Measurements from ENCODE around the gene YPEL5.

YPEL5 gene

DNA sequence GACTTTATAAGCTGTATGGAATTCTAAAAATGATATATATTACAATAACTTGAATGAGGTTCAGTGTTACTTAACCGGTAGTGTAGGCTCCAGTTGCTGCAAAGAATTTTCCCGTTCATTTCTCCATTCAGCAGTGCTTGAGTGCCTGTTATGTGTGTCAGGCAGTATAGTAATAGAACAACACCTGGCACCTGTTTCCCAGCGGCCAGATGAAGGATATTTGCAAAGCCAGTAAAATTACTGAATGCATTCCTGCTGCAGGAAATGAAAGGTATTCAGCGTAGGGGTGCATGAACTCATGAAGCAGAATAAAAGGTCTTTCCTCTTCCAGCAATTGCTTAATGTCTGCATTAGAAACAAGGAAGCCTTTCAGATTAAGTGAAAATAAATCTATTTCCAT, 18.8 kb downstream of the YPEL5 start:
- no peak for DNase-seq (ENCODE audit: low spot score)

DNA sequence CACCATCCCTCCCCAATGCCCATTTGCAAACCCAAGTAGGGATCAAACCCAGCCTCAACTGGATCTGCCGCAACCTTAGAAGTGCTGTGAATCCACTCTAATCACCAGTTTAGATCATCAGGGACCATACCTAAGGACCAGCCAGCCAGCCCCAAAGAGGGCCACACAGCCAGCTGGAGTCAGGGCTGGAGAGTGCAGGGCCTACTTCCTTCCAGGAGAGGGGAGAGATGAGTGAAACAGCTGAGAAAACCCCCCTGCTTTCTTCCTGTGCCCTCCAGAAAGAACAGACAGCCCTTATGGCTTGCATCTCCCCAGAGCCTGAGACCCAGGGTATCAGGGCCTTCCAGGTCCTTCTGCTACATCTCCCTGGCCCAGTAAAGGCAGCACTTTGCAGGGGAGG, 25.8 kb downstream of the YPEL5 start:
- DNase-seq (ENCODE audit: low spot score) = no peak

DNA sequence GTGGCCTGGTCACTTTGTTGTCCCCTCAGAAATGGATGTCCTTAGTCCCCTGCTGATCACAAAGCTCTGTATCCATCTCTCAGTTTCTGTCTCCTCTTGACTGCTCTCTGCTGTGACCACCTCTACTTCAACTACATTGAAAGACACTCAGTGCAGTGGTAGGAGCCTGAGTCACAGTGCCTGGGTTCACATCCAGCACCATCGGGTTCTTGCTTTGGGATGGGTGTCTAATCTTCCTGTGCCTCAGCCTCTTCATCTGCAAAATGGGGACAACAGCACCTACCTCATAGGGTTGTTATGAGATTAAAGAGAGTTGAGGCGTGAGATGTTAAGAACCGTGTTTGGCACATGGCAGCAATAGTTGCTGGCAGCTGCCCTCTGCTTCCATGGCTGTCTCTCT, 30.6 kb downstream of the YPEL5 start:
- DNase-seq (ENCODE audit: low spot score) = no peak

DNA sequence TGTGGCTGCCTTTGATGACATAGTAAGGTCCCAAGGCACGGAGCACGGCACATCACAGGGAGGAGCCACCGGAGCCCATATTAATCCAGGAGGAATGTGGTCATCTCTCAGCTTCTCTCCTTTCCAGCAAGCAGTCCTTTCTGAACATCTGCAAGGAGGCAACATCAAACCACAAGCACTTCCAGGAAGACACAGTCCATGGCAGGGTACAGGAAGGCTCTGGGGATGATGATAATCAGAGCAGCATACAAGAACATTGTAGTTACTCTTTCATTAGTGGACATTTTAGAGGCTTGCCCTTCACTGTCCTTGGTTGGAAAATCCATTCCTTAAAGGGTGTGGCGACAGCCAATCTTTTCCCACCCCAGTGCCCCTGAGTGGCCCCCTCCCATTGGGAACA, 31.1 kb downstream of the YPEL5 start:
- DNase-seq (ENCODE audit: low spot score) = no peak

DNA sequence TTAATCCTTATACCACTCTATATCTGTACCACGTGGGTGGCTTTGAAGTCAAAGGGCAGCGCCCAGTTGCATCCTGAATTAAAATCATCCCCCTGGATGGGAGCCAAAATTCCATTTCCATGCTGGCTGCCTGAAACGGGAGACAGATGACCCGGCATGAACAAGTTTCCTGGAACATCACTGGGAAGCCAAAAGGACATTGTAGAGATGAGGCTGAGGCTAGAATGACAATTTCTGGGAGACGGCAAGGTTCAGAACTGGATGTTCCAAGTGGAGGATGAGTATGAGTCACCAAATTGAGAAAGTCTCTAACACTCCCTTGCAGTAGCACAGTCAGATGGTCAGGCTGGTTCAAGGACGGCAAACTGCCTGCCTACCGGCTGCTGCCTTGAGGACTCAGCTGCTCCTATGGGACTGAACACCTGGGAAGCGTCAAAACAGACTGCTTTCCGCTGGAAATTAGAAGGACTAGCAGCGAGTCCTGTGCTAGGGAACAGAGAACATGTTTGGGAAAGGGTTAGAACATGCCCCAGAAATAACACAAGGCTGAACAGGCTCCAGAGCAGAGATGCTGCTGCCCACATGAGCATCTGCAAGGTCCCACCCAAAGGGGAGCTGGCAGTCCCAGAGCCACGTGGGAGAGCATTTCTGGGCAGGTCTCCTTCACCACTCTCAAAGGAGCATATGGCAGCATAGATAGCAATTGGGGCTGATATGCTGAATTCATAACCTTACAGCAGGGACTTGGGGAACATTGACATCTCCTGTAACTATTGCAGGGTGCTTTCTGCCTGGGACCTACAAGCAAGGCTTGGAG, 32.0 kb downstream of the YPEL5 start:
- no peak for DNase-seq (ENCODE audit: low spot score)

DNA sequence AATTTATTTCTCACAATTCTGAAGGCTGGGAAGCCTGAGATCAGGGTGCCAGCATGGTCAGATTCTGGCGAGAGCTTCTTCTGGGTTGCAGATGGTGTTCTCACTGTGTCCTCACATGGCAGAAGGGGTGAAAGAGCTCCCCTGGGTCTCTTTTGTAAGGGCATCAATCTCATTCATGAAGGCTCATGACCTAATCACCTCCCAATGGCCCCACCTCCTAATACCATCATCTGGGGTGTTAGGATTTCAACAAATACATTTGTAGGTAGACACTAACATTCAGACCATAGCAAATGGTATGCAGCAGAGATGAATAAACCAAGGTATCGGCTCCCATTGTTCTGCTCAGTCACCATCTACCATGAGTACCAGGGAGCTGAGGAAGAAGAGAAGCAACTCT, 32.7 kb downstream of the YPEL5 start:
- no peak for DNase-seq (ENCODE audit: low spot score)

DNA sequence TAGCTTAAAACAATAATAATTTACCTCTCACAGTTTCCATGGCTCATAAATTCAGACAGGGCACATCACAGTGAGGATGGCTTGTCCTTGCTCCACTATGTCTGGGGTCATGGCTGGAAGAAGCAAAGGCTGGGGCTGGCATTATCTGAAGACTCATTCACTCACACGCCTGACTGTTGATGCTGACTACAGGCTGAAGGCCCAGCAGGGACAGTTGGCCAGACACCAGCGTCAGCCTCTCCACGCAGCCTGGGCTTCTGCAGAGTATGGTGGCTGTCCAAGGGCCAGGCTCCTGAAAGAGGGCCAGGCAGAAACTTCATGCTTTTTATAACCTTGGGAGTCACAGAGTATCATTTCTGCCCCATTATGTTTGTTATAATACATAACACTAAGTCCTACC, 33.4 kb downstream of the YPEL5 start:
- DNase-seq (ENCODE audit: low spot score) = no peak

DNA sequence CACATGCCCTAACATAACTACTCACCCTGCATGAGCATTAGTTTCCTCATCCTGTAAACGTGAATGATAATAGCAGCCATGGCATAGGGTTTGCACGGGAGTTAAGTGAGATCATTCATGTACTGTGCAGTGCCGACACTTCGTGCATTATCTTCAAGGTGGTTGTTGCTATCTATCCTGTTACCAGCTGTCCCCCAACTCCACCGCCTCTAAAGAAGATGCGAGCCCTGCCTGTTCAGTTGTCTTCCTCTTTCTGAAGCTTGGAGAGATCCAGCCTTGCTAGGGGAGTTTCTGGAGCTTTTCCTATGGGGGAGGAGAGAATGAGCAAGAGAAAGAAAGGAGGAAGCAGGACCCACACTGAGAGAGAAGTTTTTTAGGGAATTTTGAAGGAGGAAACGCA, 34.4 kb downstream of the YPEL5 start:
- no peak for DNase-seq (ENCODE audit: low spot score)

DNA sequence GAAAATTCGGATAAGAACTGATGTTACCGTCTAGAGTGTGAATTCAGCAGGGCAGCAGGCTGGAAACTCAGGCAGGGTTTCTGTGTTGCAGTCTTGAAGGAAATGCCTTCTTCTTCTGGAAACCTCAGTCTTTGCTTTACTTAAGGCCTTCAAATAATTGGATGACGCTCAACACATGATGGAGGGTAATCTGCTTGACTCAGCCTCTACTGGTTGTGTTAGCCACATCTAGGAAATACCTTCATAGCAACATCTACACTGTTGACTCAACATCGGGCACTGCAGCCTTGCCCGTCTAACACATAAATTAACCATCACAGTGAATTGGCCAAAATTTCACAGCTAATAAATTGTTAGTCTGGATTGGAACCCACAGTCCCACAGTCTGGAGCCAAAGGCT, 37.2 kb downstream of the YPEL5 start:
- DNase-seq (ENCODE audit: low spot score) = no peak

DNA sequence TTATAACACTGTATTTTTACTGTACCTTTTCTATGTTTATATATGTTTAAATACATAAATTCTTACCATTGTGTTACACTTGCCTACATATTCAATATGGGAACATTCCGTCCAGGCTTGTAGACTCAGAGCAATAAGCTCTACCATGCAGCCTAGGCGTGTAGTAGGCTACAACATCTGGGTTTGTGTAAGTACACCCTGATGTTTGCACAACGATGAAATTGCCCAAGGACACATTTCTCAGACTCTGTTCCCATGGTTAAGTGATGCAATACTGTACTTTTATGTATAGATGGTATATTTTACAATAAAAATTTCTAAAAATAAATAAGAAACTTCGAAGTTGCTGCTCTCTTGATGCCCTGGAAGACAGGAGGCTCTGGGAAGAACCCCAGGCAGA, 38.4 kb downstream of the YPEL5 start:
- DNase-seq (ENCODE audit: low spot score) = no peak

DNA sequence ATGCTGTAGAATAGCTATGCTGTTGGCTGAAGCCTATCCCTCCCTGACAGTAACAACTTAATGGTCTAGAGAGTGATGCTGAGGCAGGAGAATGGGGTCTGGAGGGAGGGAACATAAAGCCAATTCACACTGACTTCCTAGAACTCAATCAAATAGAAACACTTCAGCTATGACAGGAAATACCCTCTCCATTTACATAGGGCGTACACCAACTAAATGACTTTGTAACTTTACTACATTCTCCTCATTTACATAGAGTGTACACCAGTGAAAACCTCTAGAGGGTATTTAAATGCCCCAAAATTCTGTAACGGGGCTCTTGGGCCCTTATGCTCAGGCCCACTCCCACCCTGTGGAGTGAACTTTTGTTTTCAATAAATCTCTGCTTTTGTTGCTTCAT, 41.5 kb downstream of the YPEL5 start:
- DNase-seq (ENCODE audit: low spot score) = no peak

DNA sequence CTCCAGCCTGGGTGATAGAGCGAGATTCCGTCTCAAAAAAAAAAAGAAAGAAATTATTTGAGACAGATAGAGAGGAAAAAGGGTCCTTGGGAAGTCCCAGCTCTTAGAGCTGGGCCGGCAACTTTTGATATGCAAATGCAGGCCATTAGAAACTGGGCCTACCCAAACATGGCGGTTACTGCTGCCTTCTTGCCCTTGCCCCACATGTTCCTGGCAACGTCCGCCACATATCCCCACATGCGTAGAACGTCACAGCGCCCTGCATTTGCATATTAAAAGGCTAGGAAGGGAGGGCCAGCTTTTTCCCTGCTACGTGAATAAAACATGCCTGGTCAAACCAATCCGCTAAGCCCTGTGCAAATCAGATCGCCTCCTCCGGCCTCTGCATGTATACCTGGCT, 43.8 kb downstream of the YPEL5 start:
- DNase-seq (ENCODE audit: low spot score) = no peak

DNA sequence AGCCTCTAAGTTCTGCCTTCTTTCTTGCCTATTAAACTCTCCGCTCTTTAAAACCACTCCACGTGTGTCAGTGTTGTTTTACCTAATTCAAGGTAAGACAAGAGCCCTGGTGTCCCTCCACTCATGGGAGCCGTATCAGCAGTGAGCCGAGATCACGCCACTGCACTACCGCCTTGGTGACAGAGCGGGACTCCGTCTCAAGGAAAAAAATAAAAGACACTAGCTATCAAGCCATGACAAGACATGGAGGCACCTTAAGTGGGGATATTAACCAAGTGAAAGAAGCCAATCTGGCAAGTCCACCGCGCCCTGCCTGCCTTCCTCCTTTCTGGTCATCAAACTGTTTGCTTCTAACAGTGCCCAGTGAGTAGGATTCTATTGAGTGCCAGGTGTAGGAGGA, 44.3 kb downstream of the YPEL5 start:
- no peak for DNase-seq (ENCODE audit: low spot score)

DNA sequence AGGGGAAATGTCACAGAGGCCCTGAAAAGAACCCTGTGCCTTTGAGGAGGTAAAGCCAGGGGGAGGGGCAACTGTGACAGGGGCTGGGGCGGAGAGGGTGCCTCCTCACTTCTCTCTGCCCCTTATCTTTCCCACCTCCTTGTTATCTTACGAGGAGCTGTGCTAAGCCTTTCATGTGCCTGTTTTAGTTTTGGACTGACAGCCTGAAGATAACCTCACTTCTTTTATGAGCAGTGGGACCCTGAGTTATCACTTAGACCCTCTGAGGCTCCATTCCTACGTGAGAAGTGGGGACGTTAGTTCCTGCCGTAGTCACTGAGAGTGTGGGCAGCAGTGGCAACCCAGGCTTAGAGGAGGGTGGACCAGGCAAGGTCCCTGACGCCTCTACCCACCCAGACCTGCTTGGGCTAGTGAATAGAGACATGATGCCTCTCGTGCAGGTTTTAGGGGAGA, 45.0 kb downstream of the YPEL5 start:
- DNase-seq (ENCODE audit: low spot score) = no peak

DNA sequence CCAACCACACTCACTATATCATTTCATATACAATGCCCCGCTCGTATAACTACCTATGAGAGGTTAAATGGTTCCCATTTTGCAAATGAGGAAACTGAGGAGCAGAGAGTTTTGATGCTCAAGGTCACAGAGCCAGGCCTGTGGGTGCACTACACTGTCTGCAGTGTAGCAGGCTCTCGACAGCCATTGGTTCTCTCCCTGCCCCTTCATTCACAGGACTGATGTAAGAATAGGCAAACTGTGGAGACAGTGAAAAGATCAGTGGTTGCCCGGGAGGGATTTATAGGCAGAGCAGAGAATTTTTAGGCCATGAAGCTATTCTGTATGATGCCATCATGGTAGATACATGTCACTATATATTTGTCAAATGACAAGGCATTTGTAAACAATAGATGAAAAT, 45.5 kb downstream of the YPEL5 start:
- DNase-seq (ENCODE audit: low spot score) = no peak

DNA sequence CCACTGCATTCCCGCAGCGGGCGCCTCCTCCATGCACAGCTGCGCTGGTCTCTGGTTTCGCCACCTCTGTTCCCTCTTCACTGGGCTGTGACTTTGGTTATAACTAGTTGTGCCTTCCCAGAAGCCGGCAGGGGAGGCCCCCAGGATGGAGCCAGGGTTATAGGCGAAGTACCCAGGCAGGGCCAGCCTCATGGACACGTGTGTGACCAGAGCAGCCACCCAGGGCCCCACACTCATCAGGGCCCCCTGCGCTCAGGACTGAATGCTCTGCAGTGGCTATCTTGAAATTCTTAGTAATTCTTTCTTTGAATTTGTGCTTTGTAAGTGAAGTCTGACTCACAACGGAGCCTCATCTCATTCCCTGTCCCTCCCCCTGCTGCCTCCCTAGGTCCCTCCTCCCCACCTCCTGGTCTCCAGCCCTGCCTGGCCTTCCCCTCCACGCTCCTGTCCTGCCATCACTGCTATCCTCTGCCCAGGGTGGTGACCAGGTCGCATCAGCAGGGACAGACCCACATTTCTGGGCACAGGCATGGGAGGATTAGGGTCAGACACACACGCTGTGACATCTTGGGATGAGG, 46.4 kb downstream of the YPEL5 start:
- DNase-seq (ENCODE audit: low spot score) = no peak

DNA sequence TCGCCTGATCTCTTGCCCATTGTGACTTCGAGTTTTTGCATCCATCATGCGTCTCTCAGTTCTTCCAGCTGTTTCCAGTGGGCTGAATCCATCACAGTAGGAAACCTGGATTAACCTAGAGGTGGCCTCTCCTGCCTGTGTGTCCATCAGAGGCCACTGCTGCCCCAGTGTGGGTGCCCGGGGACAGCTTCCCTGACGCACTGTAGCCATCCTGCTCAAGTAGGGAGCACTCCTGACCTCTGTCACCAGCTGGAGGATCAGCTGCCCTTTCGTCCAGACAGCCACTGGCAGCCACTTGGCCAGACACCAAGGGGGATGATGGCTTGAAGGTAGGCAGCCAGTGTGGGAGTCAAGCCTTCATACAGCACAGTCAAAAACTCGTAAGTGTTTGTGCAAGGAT, 47.6 kb downstream of the YPEL5 start:
- no peak for DNase-seq (ENCODE audit: low spot score)

DNA sequence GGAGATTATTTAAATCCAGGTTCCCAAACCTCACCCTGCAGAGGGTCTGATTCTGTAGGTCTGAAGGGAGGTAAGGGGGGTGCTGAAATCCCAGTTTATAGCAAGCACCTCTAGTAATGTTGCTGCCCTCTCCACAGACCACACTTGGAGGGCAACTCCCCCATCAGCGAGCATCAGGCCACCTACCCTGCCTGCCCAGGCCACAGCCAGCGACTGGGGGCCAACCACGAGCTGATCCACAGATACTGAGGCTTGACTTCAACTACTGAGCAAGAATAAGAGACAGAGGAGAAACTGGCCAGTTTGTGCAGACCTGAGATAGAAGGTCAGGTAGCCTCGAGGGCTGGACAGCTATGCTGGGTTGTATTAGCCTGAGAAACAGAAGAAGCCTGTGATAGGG, 48.2 kb downstream of the YPEL5 start:
- DNase-seq (ENCODE audit: low spot score) = no peak

DNA sequence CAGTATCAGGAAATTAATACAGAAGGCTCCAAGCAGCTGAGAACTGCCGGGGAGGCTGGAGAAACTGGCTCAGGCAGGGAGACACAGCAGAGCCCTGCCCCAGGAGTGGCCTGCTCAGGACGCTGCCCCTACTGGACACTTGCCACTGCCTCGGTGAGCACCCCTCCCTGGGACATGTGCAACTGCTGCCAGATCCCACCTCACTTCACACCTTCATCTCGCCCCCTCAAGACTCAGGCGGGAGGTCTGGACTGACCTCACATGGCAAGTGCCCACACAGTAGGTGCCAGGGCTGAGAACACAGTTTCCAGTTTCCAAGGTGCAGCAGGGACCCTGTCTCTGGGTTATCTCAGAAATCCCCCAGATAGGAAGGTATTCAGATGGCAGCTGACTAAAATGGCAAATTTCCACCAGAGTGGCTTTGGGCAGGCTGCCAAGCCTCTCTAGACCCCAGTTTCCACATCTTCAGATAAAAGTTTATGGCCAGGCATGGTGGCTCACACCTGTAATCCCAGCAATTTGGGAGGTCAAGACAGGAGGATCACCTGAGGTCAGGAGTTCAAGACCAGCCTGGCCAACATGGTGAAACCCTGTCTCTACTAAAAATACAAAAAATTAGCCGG, 50.9 kb downstream of the YPEL5 start:
- DNase-seq (ENCODE audit: low spot score) = no peak

DNA sequence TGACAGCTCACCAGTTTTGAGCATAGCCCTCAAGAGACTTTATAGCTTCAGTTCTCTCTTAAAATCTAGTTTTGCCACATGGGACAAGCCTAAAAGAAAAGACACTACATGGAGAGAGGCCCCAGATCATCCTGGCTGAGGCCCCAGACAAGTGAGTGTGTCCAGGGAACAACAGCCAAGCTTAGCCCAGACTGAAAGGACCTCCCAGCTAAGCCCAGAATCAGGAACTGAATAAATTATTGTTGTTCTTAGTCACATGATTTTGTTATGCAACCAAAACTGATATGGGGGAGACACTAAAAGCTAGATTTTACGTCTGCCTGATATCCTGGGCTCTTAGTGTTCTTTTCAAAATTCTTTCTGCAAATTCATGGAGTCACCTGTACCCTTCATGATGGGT, 55.2 kb downstream of the YPEL5 start:
- DNase-seq (ENCODE audit: low spot score) = no peak

DNA sequence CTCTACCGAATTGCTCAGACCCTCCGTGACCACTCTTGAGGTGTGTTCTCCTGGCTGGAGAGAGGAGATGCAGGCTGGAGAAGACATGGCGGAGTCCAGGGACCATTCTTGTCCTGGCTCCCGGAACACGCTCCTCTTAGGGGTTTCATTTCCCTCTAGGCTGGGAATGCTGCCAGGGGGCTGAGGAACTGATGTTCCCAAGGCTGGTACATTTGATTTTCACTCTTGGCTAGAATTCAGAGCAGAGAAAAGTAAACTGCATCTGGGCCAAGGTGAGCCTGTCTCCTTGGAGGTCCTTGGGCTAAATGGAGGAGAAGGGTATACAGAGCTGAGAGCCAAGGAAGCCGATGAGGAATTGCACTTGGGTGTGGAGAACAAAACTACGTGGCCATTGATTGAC, 56.3 kb downstream of the YPEL5 start:
- no peak for DNase-seq (ENCODE audit: low spot score)

DNA sequence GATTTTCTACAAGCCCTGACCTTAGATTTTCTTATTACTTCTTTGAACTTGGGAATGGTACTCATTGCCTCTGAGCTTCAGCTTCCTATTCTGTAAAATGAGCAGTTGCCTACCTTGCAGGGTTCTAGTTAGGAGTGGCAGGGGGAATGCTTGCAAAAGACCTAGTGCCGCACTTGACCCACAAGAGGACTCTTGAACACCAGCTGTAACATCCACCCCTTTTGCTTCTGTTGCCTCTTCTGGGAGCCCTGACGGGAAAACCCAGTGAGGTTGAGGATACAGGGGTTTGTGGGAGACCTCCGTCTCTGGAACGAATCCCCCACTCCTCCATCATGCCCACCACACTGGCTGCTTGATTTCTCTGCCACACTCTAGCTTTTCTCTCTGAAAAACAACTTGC, 57.5 kb downstream of the YPEL5 start:
- no peak for DNase-seq (ENCODE audit: low spot score)

DNA sequence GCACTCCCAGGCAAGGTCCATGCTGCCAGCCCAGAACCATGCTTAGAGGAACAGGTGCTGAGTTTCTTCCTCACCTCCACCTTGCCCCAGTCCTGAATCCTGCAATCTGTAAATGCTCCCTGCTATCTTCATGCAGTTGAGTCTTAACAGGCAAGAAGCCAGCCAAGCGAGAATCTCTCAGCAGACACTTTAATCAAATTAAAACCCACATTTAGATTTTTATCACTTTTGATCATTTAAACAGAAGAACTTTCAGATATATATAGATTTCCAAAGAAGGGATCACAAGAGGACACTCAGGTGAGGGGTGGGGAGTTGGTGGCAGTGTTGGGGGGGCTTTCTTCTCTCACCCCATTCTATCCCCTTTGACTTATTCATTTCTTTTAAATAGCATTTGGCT, 58.6 kb downstream of the YPEL5 start:
- DNase-seq (ENCODE audit: low spot score) = no peak
